ENCODE measurements around the gene DNAH1. TPM values are rescaled to one million over a fixed set of nuclear protein-coding genes. Genes with fewer than 3 reads are reported as not detected.

Gene DNAH1
- total RNA-seq, 1 donor from 2014 or later: 8.2 TPM

DNA sequence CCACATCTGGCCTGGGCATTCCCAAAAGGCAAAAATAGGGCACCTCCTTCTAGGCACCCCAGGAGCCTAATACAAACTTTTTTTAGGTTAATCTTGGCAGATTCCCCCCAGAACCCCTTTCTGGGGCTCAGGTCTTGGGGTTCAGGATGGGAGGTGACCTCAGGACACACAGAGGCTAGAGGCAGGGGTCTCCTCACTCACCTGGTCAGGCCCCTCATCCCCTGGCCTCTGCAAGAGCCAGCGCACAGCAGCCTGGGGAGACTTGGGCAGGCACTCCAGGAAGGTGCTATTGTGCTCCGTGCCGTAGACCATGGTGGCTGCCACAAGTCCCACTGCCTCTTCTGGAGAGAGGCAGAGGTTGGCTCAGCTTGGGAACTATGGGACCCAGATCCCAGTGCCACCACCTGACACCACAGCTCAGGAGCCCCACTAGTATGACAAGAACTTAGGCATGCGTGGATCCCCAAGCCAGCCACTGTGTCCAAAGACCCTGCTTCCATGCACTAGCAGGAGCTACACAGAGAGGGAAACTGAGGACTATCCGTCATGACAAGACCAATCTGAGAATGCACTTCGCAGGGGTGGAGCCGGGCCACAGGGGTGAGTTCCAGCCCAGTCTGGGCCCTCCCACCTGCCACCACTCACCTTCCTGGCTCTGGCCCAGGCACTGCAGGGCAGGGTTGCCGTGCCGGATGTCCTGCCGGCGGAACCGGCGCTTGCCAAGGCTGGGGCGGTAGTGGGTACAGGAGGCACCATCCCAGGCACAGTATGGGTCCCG lies 121.4 kb downstream of the DNAH1 start:
- Mint-ChIP-seq H3K4me3 (no peak overlapping the region), H3K4me1 (peaks cover 20% of the 10 kb centered on the region), H3K27ac (no peak overlapping the region), H3K36me3 (no peaks in the 10 kb centered on the region), H3K27me3 (ENCODE audit: low read depth) (no peaks in the 10 kb centered on the region), H3K9me3 (no peaks in the 10 kb centered on the region)
- no peak for DNase-seq (ENCODE audit: low spot score in 2 of 2, unreplicated experiment in 2 of 2)
- TF ChIP-seq, protein P1, sequence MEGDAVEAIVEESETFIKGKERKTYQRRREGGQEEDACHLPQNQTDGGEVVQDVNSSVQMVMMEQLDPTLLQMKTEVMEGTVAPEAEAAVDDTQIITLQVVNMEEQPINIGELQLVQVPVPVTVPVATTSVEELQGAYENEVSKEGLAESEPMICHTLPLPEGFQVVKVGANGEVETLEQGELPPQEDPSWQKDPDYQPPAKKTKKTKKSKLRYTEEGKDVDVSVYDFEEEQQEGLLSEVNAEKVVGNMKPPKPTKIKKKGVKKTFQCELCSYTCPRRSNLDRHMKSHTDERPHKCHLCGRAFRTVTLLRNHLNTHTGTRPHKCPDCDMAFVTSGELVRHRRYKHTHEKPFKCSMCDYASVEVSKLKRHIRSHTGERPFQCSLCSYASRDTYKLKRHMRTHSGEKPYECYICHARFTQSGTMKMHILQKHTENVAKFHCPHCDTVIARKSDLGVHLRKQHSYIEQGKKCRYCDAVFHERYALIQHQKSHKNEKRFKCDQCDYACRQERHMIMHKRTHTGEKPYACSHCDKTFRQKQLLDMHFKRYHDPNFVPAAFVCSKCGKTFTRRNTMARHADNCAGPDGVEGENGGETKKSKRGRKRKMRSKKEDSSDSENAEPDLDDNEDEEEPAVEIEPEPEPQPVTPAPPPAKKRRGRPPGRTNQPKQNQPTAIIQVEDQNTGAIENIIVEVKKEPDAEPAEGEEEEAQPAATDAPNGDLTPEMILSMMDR (IDR thresholded peaks at IDR 0.05; ENCODE audit: unreplicated experiment): no peak

DNA sequence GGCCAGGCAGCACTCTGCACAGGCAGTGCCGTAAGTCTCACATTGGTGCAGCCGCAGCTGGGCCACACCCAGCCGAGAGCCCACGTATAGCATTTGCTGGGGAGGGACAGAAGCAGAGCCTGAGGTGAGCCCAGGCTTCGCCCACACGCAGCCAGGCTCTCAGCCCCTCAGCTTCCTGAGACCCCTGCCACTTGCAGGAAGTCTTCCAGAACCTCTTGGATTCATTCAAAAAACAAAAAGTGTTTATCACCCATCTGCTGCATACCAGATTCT lies 121.9 kb downstream of the DNAH1 start:
- Mint-ChIP-seq H3K27ac (no peak overlapping the region), H3K9me3 (no peaks in the 10 kb centered on the region), H3K27me3 (ENCODE audit: low read depth) (no peaks in the 10 kb centered on the region), H3K4me3 (no peak overlapping the region), H3K4me1 (peaks cover 15% of the 10 kb centered on the region), H3K36me3 (no peaks in the 10 kb centered on the region)
- TF ChIP-seq, protein P1 (IDR thresholded peaks at IDR 0.05; ENCODE audit: unreplicated experiment): no peak
- no peak for DNase-seq (ENCODE audit: low spot score in 2 of 2, unreplicated experiment in 2 of 2)

DNA sequence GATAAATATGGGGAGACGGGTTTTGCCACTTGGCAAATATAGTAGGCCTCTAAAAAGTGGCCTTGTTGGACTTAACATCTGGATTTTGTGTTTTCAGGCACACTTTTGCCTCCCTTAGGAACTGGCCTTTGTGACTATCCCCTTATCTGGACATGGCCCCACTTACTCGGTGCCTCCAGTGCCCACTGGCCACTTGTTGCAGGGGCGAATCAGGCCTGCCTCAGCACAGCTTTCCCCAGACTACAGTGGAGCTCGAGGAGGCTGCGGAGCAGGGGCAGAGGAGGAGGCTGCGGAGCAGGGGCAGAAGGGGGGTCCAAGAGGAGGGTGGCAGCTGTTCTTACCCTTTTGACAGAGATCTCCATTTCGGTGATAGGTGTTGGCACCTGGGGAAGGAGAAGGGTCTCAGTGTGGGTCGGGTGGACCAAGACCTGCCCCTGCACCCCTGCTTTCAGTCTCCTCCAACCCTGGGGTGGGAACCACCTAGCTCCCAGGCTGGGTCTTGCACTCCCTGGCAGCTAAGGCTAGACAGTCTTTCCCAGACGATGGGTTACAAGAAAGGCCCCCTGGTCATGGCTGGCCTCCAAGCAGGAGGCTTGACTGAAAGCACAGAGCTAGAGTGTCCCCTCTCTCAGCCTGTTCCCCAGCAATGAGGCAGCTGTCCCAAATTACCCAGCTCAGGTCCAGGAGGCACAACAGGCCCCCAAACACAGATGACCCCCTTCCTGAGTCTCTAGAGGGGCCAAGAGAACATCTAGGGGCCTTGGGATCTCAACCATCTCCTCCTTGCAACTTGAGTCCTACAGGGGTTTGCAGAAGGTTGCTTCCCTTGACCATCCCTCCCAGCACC lies 122.7 kb downstream of the DNAH1 start:
- Mint-ChIP-seq H3K27ac (no peak overlapping the region), H3K27me3 (ENCODE audit: low read depth) (no peaks in the 10 kb centered on the region), H3K36me3 (no peaks in the 10 kb centered on the region), H3K4me3 (no peak overlapping the region), H3K9me3 (no peaks in the 10 kb centered on the region), H3K4me1 (peaks cover 8% of the 10 kb centered on the region)
- TF ChIP-seq, protein P1 (IDR thresholded peaks at IDR 0.05; ENCODE audit: unreplicated experiment): no peak
- DNase-seq (ENCODE audit: low spot score in 2 of 2, unreplicated experiment in 2 of 2): no peak

DNA sequence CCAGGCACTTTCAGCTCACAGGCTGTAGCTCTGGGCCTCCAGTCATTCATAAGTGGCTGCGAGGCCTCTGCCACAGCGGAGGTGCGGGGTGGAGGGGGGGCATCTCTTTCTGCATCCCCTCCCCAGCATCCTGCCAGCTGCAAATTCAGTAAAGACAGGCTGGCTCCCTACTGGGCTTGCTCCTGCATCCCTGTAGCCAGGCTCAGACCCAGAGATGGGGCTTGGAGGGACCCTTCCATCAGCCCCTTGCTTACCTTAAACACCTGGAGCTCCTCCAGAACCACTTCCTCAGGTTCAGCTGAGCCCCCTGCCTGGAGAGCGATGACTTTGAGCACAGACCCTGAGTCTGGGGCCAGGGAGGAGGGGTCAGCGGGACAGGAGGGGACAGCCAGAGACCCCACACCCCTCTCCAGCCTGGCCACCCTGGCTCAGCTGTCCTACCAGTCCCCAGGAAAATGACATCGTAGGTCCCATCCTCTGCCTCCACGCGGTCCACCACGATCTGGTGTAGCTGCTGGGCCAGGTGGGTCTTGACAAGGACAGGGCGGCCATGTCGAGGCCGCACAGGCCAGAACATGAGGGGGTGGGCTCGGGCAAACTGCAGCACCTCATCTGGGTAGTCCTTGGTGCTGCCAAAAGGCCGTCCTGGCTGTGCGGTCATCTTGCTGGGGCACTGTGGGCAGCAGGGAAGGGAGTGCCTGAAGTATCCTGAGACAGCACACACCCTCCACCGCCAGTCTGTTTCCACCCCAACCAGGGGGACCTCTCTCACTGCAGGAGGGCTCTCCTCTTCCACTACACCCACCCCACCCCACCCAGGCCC lies 123.5 kb downstream of the DNAH1 start:
- no peak overlapping the region for H3K4me3 Mint-ChIP-seq
- DNase-seq (ENCODE audit: low spot score in 2 of 2, unreplicated experiment in 2 of 2): no peak
- H3K27me3 Mint-ChIP-seq (ENCODE audit: low read depth): no peaks in the 10 kb centered on the region

DNA sequence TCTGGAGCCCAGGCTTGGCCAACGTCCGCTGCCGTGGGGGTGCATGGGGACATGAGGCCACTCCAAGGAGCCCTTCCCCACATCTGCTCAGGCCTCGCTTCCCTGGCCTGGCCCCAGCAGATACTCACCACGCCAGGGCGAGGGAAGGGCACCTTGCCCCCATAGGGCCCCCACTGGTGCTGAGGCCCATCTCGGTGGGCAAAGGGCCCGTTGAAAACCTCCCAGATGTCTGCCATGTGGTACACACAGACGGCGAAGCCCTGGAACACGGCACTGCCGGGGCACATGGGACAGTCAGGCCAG lies 124.1 kb downstream of the DNAH1 start:
- TF ChIP-seq, protein P1 (IDR thresholded peaks at IDR 0.05; ENCODE audit: unreplicated experiment): no peak
- no peaks in the 10 kb centered on the region for H3K36me3 Mint-ChIP-seq
- H3K27ac Mint-ChIP-seq: no peak overlapping the region

More for the DNA sequence above, 123.5 kb downstream of the DNAH1 start:
- Mint-ChIP-seq H3K4me1 (no peaks in the 10 kb centered on the region), H3K27ac (no peak overlapping the region), H3K36me3 (no peaks in the 10 kb centered on the region), H3K9me3 (no peaks in the 10 kb centered on the region)
- TF ChIP-seq, protein P1 (IDR thresholded peaks at IDR 0.05; ENCODE audit: unreplicated experiment): no peak

More for the DNA sequence above, 124.1 kb downstream of the DNAH1 start:
- Mint-ChIP-seq H3K9me3 (no peaks in the 10 kb centered on the region), H3K27me3 (ENCODE audit: low read depth) (no peaks in the 10 kb centered on the region), H3K4me3 (no peak overlapping the region), H3K4me1 (peaks cover 2% of the 10 kb centered on the region)
- no peak for DNase-seq (ENCODE audit: low spot score in 2 of 2, unreplicated experiment in 2 of 2)

Data from mesothelial cell of epicardium (in vitro differentiated cells).